SK-N-SH (cell line): ENCODE data around the gene ZNF8. TPM values are rescaled to one million over a fixed set of nuclear protein-coding genes. Genes with fewer than 3 reads are reported as not detected.

Experiments
- CTCF ChIA-PET: fragments of 300-600, 350-600 bp; formaldehyde crosslinking; extraction: SDS; loops from one replicate; lab custom pipeline; 2021; lab: Yijun Ruan, JAX
- POLR2A ChIA-PET: fragments of 350-600 bp; sonication (Branson Sonifier 250); formaldehyde crosslinking; extraction: SDS; loops from one replicate; lab custom pipeline; 2020; ENCODE audit warnings: antibody characterized with exemption, inconsistent platforms; lab: Yijun Ruan, JAX
- DNase-seq: peaks from one replicate; pipeline ENCODE4 v3.0.0; 2012
- H2AFZ ChIP-seq: fragments of 200-600 bp; sonication (generic); 2 replicates; pipeline ENCODE4 v1.8.1; 2016; ENCODE audit warnings: antibody characterized with exemption, mild to moderate bottlenecking, low read depth
- H3F3A ChIP-seq: fragments of 200-600 bp; sonication (generic); replicated peaks from 2 replicates; pipeline ENCODE3; 2016; ENCODE audit warnings: antibody characterized with exemption, mild to moderate bottlenecking; ENCODE audit not compliant: insufficient read depth
- H3K27ac ChIP-seq, 2 experiments: fragments of 200-500 bp in 1 of 2; fragments of 200-600 bp in 1 of 2; sonication (Bioruptor generic) in 1 of 2; sonication (generic), shearing (Covaris generic) in 1 of 2; 2 replicates each; pipeline versions ENCODE4 v1.5.1 to v1.6.1; 2014 to 2016; ENCODE audit warnings: low read depth in 2 of 2, inconsistent platforms in 1 of 2, low read length in 1 of 2, mild to moderate bottlenecking in 1 of 2, mixed read lengths in 1 of 2
- H3K27me3 ChIP-seq: fragments of 200-600 bp; sonication (generic), shearing (Covaris generic); 2 replicates; pipeline ENCODE4 v1.6.1; 2016; ENCODE audit warnings: mixed run types; ENCODE audit not compliant: insufficient read depth
- H3K36me3 ChIP-seq, 2 experiments: fragments of 200-500 bp in 1 of 2; fragments of 200-600 bp in 1 of 2; sonication (Bioruptor generic) in 1 of 2; sonication (generic) in 1 of 2; replicated peaks in 1 of 2; 2 replicates each; pipeline versions ENCODE3 to v1.5.1; 2014 to 2016; ENCODE audit warnings: low read length in 1 of 2, mild to moderate bottlenecking in 1 of 2; ENCODE audit not compliant: insufficient read depth in 2 of 2, control insufficient read depth in 1 of 2
- H3K4me1 ChIP-seq, 2 experiments: fragments of 200-500 bp in 1 of 2; fragments of 200-600 bp in 1 of 2; sonication (Bioruptor generic) in 1 of 2; sonication (generic), shearing (Covaris generic) in 1 of 2; 2 replicates each; pipeline versions ENCODE4 v1.5.1 to v1.6.1; 2014 to 2016; ENCODE audit warnings: low read depth in 1 of 2, low read length in 1 of 2, mixed run types in 1 of 2; ENCODE audit not compliant: insufficient read depth in 2 of 2, control insufficient read depth in 1 of 2
- H3K4me2 ChIP-seq: fragments of 200-600 bp; sonication (generic), shearing (Covaris generic); 2 replicates; pipeline ENCODE4 v1.6.1; 2017; ENCODE audit warnings: mixed run types
- H3K4me3 ChIP-seq, 2 experiments: fragments of 200-500 bp in 1 of 2; fragments of 200-600 bp in 1 of 2; sonication (Bioruptor generic) in 1 of 2; sonication (generic), shearing (Covaris generic) in 1 of 2; 2 replicates each; pipeline versions ENCODE4 v1.5.1 to v1.8.1; 2014 to 2016; ENCODE audit warnings: low read depth in 2 of 2, inconsistent platforms in 1 of 2, low read length in 1 of 2, mild to moderate bottlenecking in 1 of 2, mixed read lengths in 1 of 2, moderate library complexity in 1 of 2
- H3K79me2 ChIP-seq: fragments of 200-600 bp; sonication (generic); 2 replicates; pipeline ENCODE4 v1.8.1; 2017; ENCODE audit warnings: mild to moderate bottlenecking; ENCODE audit not compliant: insufficient read depth
- H3K9ac ChIP-seq: fragments of 200-600 bp; sonication (generic); 2 replicates; pipeline ENCODE4 v1.6.1; 2017; ENCODE audit warnings: mixed run types
- H3K9me2 ChIP-seq: fragments of 200-600 bp; sonication (generic); 2 replicates; pipeline ENCODE4 v1.6.1; 2017; ENCODE audit warnings: mixed run types
- H3K9me3 ChIP-seq: fragments of 200-600 bp; sonication (generic); 2 replicates; pipeline ENCODE4 v1.6.1; 2017; ENCODE audit warnings: mixed run types, mild to moderate bottlenecking, moderate library complexity
- H4K20me1 ChIP-seq: fragments of 200-600 bp; sonication (generic); 2 replicates; pipeline ENCODE4 v1.6.1; 2017; ENCODE audit warnings: mild to moderate bottlenecking, mixed run types; ENCODE audit not compliant: insufficient read depth
- CTCF ChIP-seq: fragments of 200-600 bp; sonication (generic); IDR thresholded peaks from 2 replicates; pipeline ENCODE4 v1.6.1; 2017; ENCODE audit warnings: antibody characterized with exemption, mild to moderate bottlenecking, moderate library complexity
- EP300 ChIP-seq, 2 experiments: IDR thresholded peaks; 2 replicates each; pipeline versions ENCODE4 v1.4.0 to v1.6.1; 2012; ENCODE audit warnings: borderline replicate concordance in 1 of 2, low read depth in 1 of 2, low read length in 1 of 2
- FOSL2 ChIP-seq: IDR thresholded peaks from 2 replicates; pipeline ENCODE4 v1.4.0; 2012; ENCODE audit warnings: low read depth, mild to moderate bottlenecking, moderate library complexity, borderline replicate concordance
- GATA2 ChIP-seq: sonication (generic); formaldehyde crosslinking; IDR thresholded peaks from 2 replicates; pipeline ENCODE4 v1.5.0; 2020; ENCODE audit warnings: mild to moderate bottlenecking, missing genetic modification reagents
- MAX ChIP-seq: IDR thresholded peaks from 2 replicates; pipeline ENCODE4 v1.4.0; 2012; ENCODE audit warnings: low read depth
- NRF1 ChIP-seq: IDR thresholded peaks from 2 replicates; pipeline ENCODE4 v1.6.1; 2012; ENCODE audit warnings: low read depth, mild to moderate bottlenecking, low read length
- RAD21 ChIP-seq: IDR thresholded peaks from 2 replicates; pipeline ENCODE4 v1.6.1; 2012; ENCODE audit warnings: mild to moderate bottlenecking, low read length
- SMC3 ChIP-seq: IDR thresholded peaks from 2 replicates; pipeline ENCODE4 v1.6.1; 2012; ENCODE audit warnings: low read depth, low read length, improper control_type of control experiment
- TAF1 ChIP-seq: IDR thresholded peaks from 2 replicates; pipeline ENCODE4 v1.6.1; 2012; ENCODE audit warnings: low read depth, mild to moderate bottlenecking, low read length, moderate library complexity, borderline replicate concordance
- TCF12 ChIP-seq: IDR thresholded peaks from 2 replicates; pipeline ENCODE4 v1.4.0; 2012
- WGBS: methylation state at CpG from one replicate; pipeline ENCODE4 v1.1.6; 2017; ENCODE audit warnings: low lambda C conversion rate; 5-methylcytosine and 5-hydroxymethylcytosine counted together
- polyA plus RNA-seq, 3 experiments: library from polyadenylated mRNA; depleted of rRNA; stranded (reverse); fragments of >200 nt; gene quantifications; 2 replicates each; pipeline ENCODE4 v1.2.3, GENCODE V29; 2012

Gene ZNF8
- polyA plus RNA-seq, 1 of the 3 experiments (the other 2 are of a cell fraction), result 1.4 TPM

GRCh38 chr19:58328999-58329398 lies 50.2 kb downstream of the ZNF8 start:
- peak; percentile 61 for DNase-seq
- POLR2A ChIA-PET, result interaction anchor here (0.9 kb wide), 1 partner anchor 58 kb away, joined by 3 read pairs; the partner anchor contains the start of gene RPS5

GRCh38 chr19:58330458-58330857 lies 51.7 kb downstream of the ZNF8 start:
- Histone ChIP-seq H3K27me3 (no peaks in the 10 kb centered on the region), H3K4me3 (no peak overlapping the region), H3K4me1 (peaks cover 0 to 15% of the 10 kb centered on the region in 2 experiments; a peak in 1 of 4 replicates), H3K79me2 (peaks cover 46% of the 10 kb centered on the region), H3K9me3 (no peaks in the 10 kb centered on the region), H3F3A (no peaks in the 10 kb centered on the region), H3K4me2 (no peak overlapping the region), H3K9ac (no peak overlapping the region), H3K27ac (peak overlapping the region in 1 of 2 experiments; percentile 31; a peak in 1 of 4 replicates), H2AFZ (no peak overlapping the region), H4K20me1 (no peaks in the 10 kb centered on the region), H3K36me3 (peaks cover 7 to 9% of the 10 kb centered on the region in 2 experiments), H3K9me2 (no peaks in the 10 kb centered on the region)
- 79% methylated on average over 4 of the region's 4 CpGs for WGBS
- TF ChIP-seq EP300 (IDR thresholded peaks at IDR 0.05; ENCODE audit: borderline replicate concordance in 1 of 2, low read depth in 1 of 2, low read length in 1 of 2) (no peak), MAX (no peak), NRF1 (no peak), TCF12 (no peak), GATA2 (no peak), TAF1 (no peak)
- no peak for DNase-seq
- POLR2A ChIA-PET, result no interaction called here
- CTCF ChIA-PET, result interaction anchor here (0.8 kb wide), 2 partner anchors 9 to 16 kb away, joined by 3 read pairs; no protein-coding TSS in a partner anchor

More at GRCh38 chr19:58328999-58329398, 50.2 kb downstream of the ZNF8 start:
- WGBS, result 71% methylated on average over 10 of the region's 10 CpGs
- Histone ChIP-seq H3K4me3 (no peak overlapping the region; a peak in 1 of 4 replicates), H3K36me3 (no peaks in the 10 kb centered on the region), H3K9me3 (no peaks in the 10 kb centered on the region), H3K27ac (no peak overlapping the region), H3K79me2 (peaks cover 54% of the 10 kb centered on the region), H2AFZ (no peak overlapping the region), H3K4me1 (peaks cover 0 to 19% of the 10 kb centered on the region in 2 experiments; a peak in 1 of 4 replicates), H3K9ac (no peak overlapping the region), H4K20me1 (no peaks in the 10 kb centered on the region), H3F3A (no peaks in the 10 kb centered on the region), H3K9me2 (no peaks in the 10 kb centered on the region), H3K4me2 (peak overlapping the region; percentile 92; the same call in 1 of the 2 replicates), H3K27me3 (no peaks in the 10 kb centered on the region)
- CTCF ChIA-PET, result interaction anchor here (1.0 to 3.7 kb wide), 7 partner anchors 18 to 191 kb away, joined by 3 to 17 read pairs (median 4); partner anchors contain the start of gene ZBTB45
- TF ChIP-seq CTCF, result peak; percentile 42
- peak; percentile 60 for TF ChIP-seq RAD21
- TF ChIP-seq SMC3, result peak; percentile 40; the same call in 1 of the 2 replicates
- TF ChIP-seq FOSL2, result no peak
